Skin epidermis (tissue), 12 donors: ENCODE results near the gene SLC66A3.
"Not testable (repeated sequence)": the region's sequence is repeated elsewhere in the genome, so short reads cannot be mapped to it uniquely, and the experiment has no call there.

ENCODE experiments used
- H3K27ac ChIP-seq, 21 experiments: fragments of 200-600 bp; sonication (generic) in 11 of 21; one replicate each; pipeline ENCODE4 v1.5.0; 2020; ENCODE audit warnings: mild to moderate bottlenecking in 3 of 21, inconsistent platforms in 2 of 21, moderate library complexity in 2 of 21
- H3K4me3 ChIP-seq, 7 experiments: fragments of 200-600 bp; sonication (generic) in 2 of 7; one replicate each; pipeline ENCODE4 v1.5.0; 2020; ENCODE audit warnings: inconsistent platforms in 2 of 7, mild to moderate bottlenecking in 2 of 7, moderate library complexity in 1 of 7

SLC66A3 gene

DNA sequence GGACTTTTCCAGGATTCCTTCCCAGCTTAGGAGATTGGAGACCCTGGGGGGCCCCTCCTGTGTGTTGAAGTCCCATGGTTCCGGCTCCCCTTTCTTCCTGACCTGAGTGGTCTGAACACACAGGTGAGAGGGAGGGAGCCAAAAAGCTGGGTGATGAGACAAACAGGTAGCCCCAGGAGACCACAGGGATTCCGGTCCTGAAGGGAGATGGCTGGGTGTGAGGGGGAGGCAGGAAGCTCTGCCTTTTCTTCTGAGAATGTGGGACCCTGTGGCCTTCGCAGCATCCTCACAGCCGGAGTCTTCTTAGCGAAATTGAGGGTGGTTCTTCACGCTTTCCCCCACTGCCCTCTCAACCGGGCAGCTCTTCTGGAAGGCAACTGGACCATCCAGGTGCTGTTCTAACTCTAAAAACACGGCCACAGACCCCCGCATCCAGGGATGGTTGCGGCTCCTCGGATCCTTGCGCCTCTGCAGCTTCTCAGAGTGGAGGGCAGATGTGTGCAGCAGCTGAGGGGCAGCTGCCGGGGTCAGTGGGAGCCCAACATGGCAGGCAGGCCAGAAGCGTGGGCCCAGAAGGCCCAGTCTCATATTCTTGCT, 4.4 kb downstream of the SLC66A3 start:
- no peak overlapping the region for H3K27ac ChIP-seq
- H3K4me3 ChIP-seq = no peak overlapping the region

DNA sequence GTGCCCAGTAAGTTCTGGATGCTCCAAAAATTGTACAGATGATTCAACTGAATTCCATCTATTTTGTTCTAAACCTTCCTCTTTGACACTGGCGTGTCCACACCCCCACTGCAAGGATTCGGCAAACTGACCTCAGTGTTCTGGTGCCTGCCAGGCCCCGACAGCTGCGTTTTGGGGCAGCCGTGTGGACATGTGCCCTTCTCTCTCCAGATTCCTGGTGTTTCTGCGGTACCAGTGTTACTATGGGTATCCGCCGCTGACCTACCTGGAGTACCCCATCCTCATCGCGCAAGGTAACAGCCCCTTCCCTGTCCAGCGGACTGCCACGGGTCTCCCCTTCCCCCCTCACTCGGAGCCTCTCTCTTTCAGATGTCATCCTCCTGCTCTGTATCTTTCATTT, 5.0 kb downstream of the SLC66A3 start:
- Histone ChIP-seq H3K27ac (peak overlapping the region in 1 of 21 experiments; percentile 39), H3K4me3 (no peak overlapping the region)

GRCh38 chr2:11160731-11161455, 5.6 kb downstream of the SLC66A3 start:
- Histone ChIP-seq H3K27ac (peak overlapping the region in 5 of 21 experiments; percentile 31 to 77 (median 46)), H3K4me3 (no peak overlapping the region)

DNA sequence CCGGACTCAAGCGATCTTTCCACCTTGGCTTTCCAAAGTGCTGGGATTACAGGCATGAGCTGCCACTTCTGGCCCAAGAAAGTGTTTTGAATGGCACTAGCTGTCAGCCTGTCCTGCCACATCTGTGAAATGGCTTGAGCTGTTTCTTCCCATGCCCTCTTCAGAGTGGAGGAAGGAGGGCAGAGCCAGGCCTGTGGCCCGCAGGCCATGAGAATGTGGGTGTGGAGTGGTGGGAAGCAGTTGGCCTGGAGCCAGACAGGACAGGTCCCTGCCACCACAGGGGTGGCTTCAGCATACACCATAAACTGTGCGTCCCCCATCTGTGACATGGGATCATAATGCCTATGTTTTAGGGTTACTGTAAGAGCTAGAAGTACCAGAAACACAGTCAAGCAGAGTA, 6.5 kb downstream of the SLC66A3 start:
- Histone ChIP-seq H3K4me3 (no peak overlapping the region), H3K27ac (peak overlapping the region in 3 of 21 experiments; percentile 39 to 77 (median 46))

DNA sequence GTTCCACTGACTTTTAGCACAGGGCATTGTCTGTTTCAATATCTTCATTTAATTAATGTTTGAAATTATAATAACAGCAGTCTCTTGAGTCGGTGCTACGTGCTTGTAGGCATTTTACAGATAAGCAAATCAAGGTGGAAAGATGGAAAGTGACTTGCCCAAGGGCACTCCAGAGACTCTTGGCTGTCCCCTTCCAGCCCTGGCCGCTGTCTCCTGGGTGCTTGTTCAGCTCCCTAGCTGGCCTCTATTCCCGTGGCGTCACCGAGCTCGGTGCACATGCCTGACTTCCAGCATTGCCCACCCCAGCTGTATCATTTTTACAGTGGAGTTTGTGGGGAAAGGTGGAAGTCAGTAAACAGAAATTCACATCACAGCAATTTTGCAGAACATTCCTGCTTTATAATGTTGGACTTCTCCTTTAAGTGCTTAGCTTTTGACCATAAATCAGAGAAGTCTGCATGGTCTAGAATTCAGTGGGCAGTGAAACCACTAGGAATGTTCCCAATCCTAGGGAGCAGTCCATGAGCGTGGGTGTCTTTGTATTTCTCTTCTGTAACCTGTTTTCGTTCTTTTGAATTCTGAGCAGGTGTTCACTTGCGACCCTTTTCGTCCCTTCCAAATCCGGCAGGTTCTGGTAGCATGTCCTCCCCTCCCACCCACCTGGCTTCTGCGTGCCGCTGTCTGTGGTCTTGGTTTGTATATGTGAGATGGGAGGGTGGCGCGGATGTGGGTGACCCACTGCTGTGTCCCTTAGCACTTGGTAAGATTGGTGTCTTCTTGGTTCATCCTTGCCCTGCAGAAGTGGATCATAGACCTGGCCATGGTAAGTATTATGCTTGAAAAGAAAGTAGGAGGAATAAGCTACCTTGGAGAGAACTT, 8.4 kb downstream of the SLC66A3 start:
- Histone ChIP-seq H3K4me3 (no peak overlapping the region), H3K27ac (no peak overlapping the region)

- H3K27ac ChIP-seq, H3K4me3 ChIP-seq: not testable (repeated sequence)
Measured at GRCh38 chr2:11165046-11165445, 9.8 kb downstream of the SLC66A3 start.

DNA sequence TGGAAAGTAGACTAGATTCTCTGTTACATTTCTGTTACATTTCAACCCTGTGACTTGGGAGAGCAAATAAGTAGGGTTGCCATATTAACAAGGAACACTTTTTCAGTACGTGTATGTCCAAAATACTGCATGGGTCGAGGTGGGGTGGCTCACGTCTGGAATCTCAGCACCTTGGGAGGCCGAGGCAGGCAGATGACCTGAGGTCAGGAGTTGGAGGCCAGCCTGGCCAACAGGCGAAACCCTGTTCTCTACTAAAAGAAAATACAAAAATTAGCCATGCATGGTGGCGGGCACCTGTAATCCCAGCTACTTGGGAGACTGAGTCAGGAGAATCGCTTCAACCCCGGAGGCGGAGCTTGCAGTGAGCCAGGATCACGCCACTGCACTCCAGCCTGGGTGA, 11.2 kb downstream of the SLC66A3 start:
- no peak overlapping the region for H3K4me3 ChIP-seq
- H3K27ac ChIP-seq = no peak overlapping the region

GRCh38 chr2:11168488-11168887, 13.2 kb downstream of the SLC66A3 start:
- Histone ChIP-seq H3K4me3 (no peak overlapping the region), H3K27ac (no peak overlapping the region)

DNA sequence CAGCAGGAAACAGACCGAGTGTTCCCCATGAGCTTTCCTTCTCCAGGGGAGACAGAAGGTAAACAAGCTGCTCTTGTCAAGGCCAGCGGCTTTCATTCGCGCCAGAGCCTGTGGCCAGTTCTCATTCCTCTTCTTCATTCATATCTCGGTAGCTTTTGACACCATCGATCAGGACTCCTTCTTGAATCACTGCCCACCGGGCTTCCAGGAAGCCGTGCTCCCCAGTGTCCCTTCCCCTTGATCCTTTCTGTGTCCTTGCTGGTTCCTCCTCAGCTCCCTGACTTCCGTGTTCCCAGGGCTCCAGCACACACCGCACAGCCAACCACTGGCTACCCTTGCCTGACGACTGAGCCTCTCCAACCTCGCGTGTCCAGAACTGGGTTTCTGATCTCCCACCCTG, 14.1 kb downstream of the SLC66A3 start:
- H3K4me3 ChIP-seq = no peak overlapping the region
- H3K27ac ChIP-seq = no peak overlapping the region

DNA sequence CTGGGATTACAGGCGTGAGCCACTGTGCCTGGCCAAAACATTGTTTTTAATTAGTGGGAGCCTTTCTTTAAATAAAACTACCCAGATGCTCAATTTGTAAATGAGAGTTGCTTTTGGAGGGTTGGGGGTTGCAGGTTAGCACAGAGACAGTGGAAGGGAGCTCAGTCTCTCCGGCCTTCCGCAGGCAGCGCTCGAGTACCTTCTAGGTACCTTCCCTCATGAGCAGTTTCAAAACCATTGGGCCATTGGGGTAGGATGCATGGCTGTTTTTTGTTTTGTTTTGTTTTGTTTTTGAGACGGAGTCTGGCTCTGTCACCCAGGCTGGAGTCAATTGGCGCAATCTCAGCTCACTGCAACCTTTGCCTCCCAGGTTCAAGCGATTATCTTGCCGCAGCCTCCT, 19.0 kb downstream of the SLC66A3 start:
- H3K4me3 ChIP-seq = no peak overlapping the region
- no peak overlapping the region for H3K27ac ChIP-seq

GRCh38 chr2:11175293-11175795, 20.1 kb downstream of the SLC66A3 start:
- Histone ChIP-seq H3K4me3 (no peak overlapping the region), H3K27ac (peak overlapping the region in 1 of 21 experiments; percentile 15)

GRCh38 chr2:11177871-11178690, 22.8 kb downstream of the SLC66A3 start:
- Histone ChIP-seq H3K4me3 (no peak overlapping the region), H3K27ac (no peak overlapping the region)

GRCh38 chr2:11179196-11179595, 23.9 kb downstream of the SLC66A3 start:
- Histone ChIP-seq H3K27ac (no peak overlapping the region), H3K4me3 (no peak overlapping the region)

- Histone ChIP-seq H3K27ac (no peak overlapping the region), H3K4me3 (no peak overlapping the region)
Measured at GRCh38 chr2:11179899-11180298, 24.6 kb downstream of the SLC66A3 start.

GRCh38 chr2:11180653-11181052, 25.4 kb downstream of the SLC66A3 start:
- Histone ChIP-seq H3K4me3 (no peak overlapping the region), H3K27ac (no peak overlapping the region)

DNA sequence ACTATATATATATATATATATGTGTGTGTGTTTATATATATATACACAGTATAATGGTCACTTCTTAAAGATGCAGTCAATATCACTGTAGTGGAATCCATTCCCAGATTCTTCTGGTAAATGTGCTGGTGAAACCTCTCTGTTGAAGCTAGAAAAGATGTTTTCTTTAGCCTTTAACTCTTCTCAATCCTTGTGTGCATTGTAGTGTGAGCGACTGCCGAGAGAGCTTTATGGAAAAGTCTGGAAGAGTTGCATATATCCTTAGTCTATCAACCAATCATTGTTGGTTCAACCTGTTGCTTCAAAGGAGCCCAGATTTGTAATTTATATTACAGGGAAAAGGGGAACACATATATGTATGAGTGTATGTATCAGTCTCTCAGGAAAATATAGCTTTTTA, 27.7 kb downstream of the SLC66A3 start:
- H3K27ac ChIP-seq = no peak overlapping the region
- H3K4me3 ChIP-seq = no peak overlapping the region

GRCh38 chr2:11186145-11186544, 30.9 kb downstream of the SLC66A3 start:
- H3K4me3 ChIP-seq = no peak overlapping the region
- no peak overlapping the region for H3K27ac ChIP-seq

DNA sequence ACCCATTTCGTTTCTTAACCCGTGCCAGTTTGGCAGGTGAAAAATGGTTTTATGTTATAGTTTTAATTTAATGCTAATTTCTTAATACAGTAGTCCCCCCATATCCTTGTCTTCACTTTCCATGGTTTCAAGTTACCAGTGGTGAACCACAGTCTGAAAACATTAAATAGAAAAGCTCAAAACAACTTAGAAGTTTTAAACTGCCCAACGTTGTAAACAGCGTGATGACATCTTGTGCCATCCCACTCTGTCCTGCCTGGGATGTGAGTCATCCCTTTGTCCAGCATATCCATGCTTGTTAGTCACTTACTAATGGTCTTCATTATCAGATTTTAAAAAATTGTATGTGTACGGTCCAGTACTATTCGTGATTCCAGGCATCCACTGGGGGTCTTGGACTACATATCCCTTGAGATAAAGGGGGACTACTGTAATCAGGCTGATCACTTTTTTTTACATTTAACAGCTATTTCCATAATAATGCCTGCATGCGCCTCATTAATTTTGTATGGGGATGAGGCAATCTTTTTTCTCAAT, 31.9 kb downstream of the SLC66A3 start:
- no peak overlapping the region for H3K4me3 ChIP-seq

GRCh38 chr2:11187731-11188130, 32.5 kb downstream of the SLC66A3 start:
- H3K27ac ChIP-seq = no peak overlapping the region

More for the DNA sequence above, 31.9 kb downstream of the SLC66A3 start:
- H3K27ac ChIP-seq = no peak overlapping the region

More at GRCh38 chr2:11187731-11188130, 32.5 kb downstream of the SLC66A3 start:
- H3K4me3 ChIP-seq = no peak overlapping the region
